K562 (cell line): Measurements from ENCODE around the gene SPIN1. TPM values are rescaled to one million over a fixed set of nuclear protein-coding genes. Genes with fewer than 3 reads are reported as not detected.

Experiments used
- ATAC-seq: fragments of 200-7000 bp; cut with Tn5 transposase; 3 replicates; pipeline ENCODE4 v1.9.1; 2020; ENCODE audit warnings: moderate library complexity
- BruUV-seq: library from RNA; stranded (reverse); fragments of 400-500 nt; replicated peaks from 2 replicates; lab custom pipeline; 2021; lab: Mats Ljungman, UMichigan
- CTCF ChIA-PET: fragments of 300-600 bp; formaldehyde crosslinking; extraction: SDS; loops from one replicate; lab custom pipeline; 2021; ENCODE audit warnings: low intra/inter-chr PET ratio; lab: Yijun Ruan, JAX
- POLR2A ChIA-PET: fragments of 300-600, 350-650 bp; sonication (Branson Sonifier 250); formaldehyde crosslinking; extraction: SDS; loops from one replicate; lab custom pipeline; 2021; ENCODE audit warnings: antibody characterized with exemption, inconsistent platforms; lab: Yijun Ruan, JAX
- DNase-seq, 4 experiments: peaks; one replicate each; pipeline versions ENCODE4 v3.0.0 to v3.0.0-alpha.2; 2011 to 2018; ENCODE audit warnings: low spot score in 3 of 4, mixed read lengths in 3 of 4; ENCODE audit errors: extremely low read depth in 1 of 4
- FAIRE-seq: peaks from 2 replicates; lab custom pipeline; 2011; peaks lifted over from hg19 to GRCh38; lab: Jason Lieb, UNC
- H2AFZ ChIP-seq: 2 replicates; pipeline ENCODE4 v1.6.0; 2011; ENCODE audit warnings: low read depth, low read length, control low read depth, inconsistent platforms
- H3K27ac ChIP-seq: fragments of 200-600 bp; 3 replicates; pipeline ENCODE4 v1.8.0; 2011; ENCODE audit warnings: low read depth, mild to moderate bottlenecking, control low read depth, inconsistent platforms, low read length, moderate library complexity, mixed read lengths; ENCODE audit errors: extremely low read depth
- H3K27me3 ChIP-seq, 2 experiments: fragments of 300-600 bp in 1 of 2; 2 replicates in 1 of 2; 3 replicates in 1 of 2; pipeline versions ENCODE4 v1.6.0 to v1.8.0; 2011; ENCODE audit warnings: inconsistent platforms in 2 of 2, low read length in 2 of 2, mild to moderate bottlenecking in 1 of 2, mixed read lengths in 1 of 2, moderate library complexity in 1 of 2; ENCODE audit not compliant: control insufficient read depth in 2 of 2, insufficient read depth in 2 of 2
- H3K36me3 ChIP-seq: fragments of 300-600 bp; 3 replicates; pipeline ENCODE4 v1.8.0; 2011; ENCODE audit warnings: mild to moderate bottlenecking, low read length, inconsistent platforms; ENCODE audit not compliant: control insufficient read depth, insufficient read depth
- H3K4me1 ChIP-seq, 2 experiments: fragments of 200-600 bp in 1 of 2; replicated peaks in 1 of 2; 2 replicates in 1 of 2; 3 replicates in 1 of 2; pipeline versions ENCODE4 v1.5.1 to v1.8.0; 2011; ENCODE audit warnings: inconsistent platforms in 2 of 2, low read length in 2 of 2, mild to moderate bottlenecking in 1 of 2, mixed read lengths in 1 of 2, moderate library complexity in 1 of 2; ENCODE audit not compliant: control insufficient read depth in 2 of 2, insufficient read depth in 2 of 2
- H3K4me2 ChIP-seq: 2 replicates; pipeline ENCODE4 v1.6.1; 2011; ENCODE audit warnings: low read length, control low read depth, inconsistent platforms, mixed read lengths; ENCODE audit not compliant: insufficient read depth
- H3K4me3 ChIP-seq: fragments of 200-600 bp; sonication (generic), shearing (Covaris generic); 2 replicates; pipeline ENCODE4 v1.5.1; 2016; ENCODE audit warnings: control low read depth, inconsistent platforms
- H3K79me2 ChIP-seq: fragments of 200-600 bp; 3 replicates; pipeline ENCODE4 v1.8.0; 2011; ENCODE audit warnings: low read length, inconsistent platforms; ENCODE audit not compliant: control insufficient read depth, insufficient read depth
- H3K9ac ChIP-seq, 2 experiments: 2 replicates each; pipeline versions ENCODE4 v1.6.0 to v1.6.1; 2011; ENCODE audit warnings: low read depth in 2 of 2, low read length in 2 of 2, control low read depth in 1 of 2, inconsistent platforms in 1 of 2, mild to moderate bottlenecking in 1 of 2, mixed read lengths in 1 of 2; ENCODE audit not compliant: insufficient read depth in 1 of 2
- H3K9me1 ChIP-seq: one replicate; pipeline ENCODE4 v1.6.0; 2011; ENCODE audit warnings: inconsistent platforms, mild to moderate bottlenecking, low read length, moderate library complexity; ENCODE audit not compliant: control insufficient read depth, insufficient read depth
- H3K9me3 ChIP-seq: replicated peaks from 2 replicates; pipeline ENCODE4 v1.5.1; 2011; ENCODE audit warnings: low read depth, low read length, inconsistent platforms; ENCODE audit not compliant: control insufficient read depth, insufficient read depth
- H4K20me1 ChIP-seq: replicated peaks from 2 replicates; pipeline ENCODE4 v1.6.1; 2011; ENCODE audit warnings: low read length, inconsistent platforms, mixed read lengths; ENCODE audit not compliant: control insufficient read depth, insufficient read depth
- ATF7 ChIP-seq: fragments of 450-650 bp; IDR thresholded peaks from 2 replicates; pipeline ENCODE4 v1.7.1; 2014; ENCODE audit warnings: mild to moderate bottlenecking, moderate library complexity
- ZNF121 ChIP-seq: sonication (generic); formaldehyde crosslinking; conservative IDR thresholded peaks from 2 replicates; pipeline ENCODE4 v1.8.0; 2022; ENCODE audit warnings: missing genetic modification reagents
- WGBS: fragments of 100-300 bp; shearing (Covaris generic); methylation state at CpG from one replicate; pipeline ENCODE4 v1.1.6; 2016; ENCODE audit warnings: low coverage, mixed read lengths; ENCODE audit not compliant: insufficient coverage; ENCODE audit errors: missing lambda C conversion rate; 5-methylcytosine and 5-hydroxymethylcytosine counted together
- in situ Hi-C: fragments of 300-500 bp; cut with MboI; formaldehyde crosslinking; loops from 4 replicates; pipeline ENCODE4 v1.15.0; 2018; ENCODE audit warnings: inconsistent platforms, mixed read lengths
- intact Hi-C: fragments of 100-400 bp; cut with micrococcal nuclease; formaldehyde crosslinking; loops from 2 replicates; pipeline ENCODE4 v1.14.2; 2022
- polyA plus RNA-seq, 8 experiments: library from polyadenylated mRNA; depleted of rRNA in 4 of 8; stranded (reverse) in 5 of 8; unstranded in 3 of 8; fragments of >200 nt; fragmentation: Nextera tagmentation in 2 of 8; fragmentation: Illumina TruSeq in 1 of 8; extraction: Ambion mirVana in 2 of 8; extraction: Trizol in 1 of 8; gene quantifications; 2 replicates each; pipeline versions ENCODE4 v1.2.1 to v1.2.3, GENCODE V29; 2011 to 2014; ENCODE audit warnings: inconsistent platforms in 1 of 8, missing spikeins in 1 of 8
- total RNA-seq, 7 experiments: library from RNA; depleted of rRNA in 6 of 7; stranded (reverse); fragments of >200 nt in 6 of 7; fragmentation: Illumina TruSeq in 2 of 7; extraction: Trizol in 2 of 7; gene quantifications; 2 replicates each; pipeline versions ENCODE4 v1.2.1 to v1.2.3, GENCODE V29; 2011 to 2021; ENCODE audit warnings: low replicate concordance in 1 of 7
- TF ChIP-seq, protein P1 (sequence below): fragments of 250-450 bp; sonication (Bioruptor Pico); IDR thresholded peaks from 2 replicates; pipeline ENCODE4 v1.5.0; 2021; ENCODE audit warnings: mild to moderate bottlenecking, borderline replicate concordance

Gene SPIN1
- total and polyA plus RNA-seq, 9 of the 15 experiments (the other 6 are each of a cell fraction or from before 2014, with no cell fraction given) = 7.4 to 25.7 (median 15.6) TPM

DNA sequence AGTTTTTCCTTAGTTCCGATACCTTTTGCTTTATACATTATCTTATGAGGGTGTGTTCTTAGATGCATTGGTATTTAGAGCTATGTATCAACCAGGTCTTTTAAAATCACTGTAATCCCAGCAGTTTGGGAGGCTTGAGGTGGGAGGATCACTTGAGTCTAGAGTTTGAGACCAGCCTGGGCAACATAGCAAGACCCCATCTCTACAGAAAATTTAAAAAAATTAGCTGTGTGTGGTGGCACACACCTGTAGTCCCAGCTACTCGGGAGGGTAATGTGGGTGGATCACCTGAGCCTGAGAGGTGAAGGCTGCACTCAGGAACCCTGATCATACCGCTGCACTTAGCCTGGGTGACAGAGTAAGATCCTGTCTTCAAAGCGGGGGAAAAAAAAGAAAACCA, 15.1 kb downstream of the SPIN1 start:
- H3K79me2 ChIP-seq = peaks cover 37% of the 10 kb centered on the region
- no peak for ATAC-seq
- H3K27ac ChIP-seq = no peak overlapping the region
- H3K9ac ChIP-seq = no peak overlapping the region
- no TSS peak for BruUV-seq
- in situ Hi-C loops (no loop called here), intact Hi-C loops (no loop called here)
- FAIRE-seq = no peak
- POLR2A ChIA-PET = interaction anchor here (1.8 kb wide), 1 partner anchor 22 kb away, joined by 4 read pairs; no protein-coding TSS in a partner anchor
- no peaks in the 10 kb centered on the region for H3K27me3 ChIP-seq
- no peaks in the 10 kb centered on the region for H3K9me1 ChIP-seq
- no peak overlapping the region for H3K4me3 ChIP-seq
- TF ChIP-seq ZNF121 (CRISPR knock-in tag) (0 out of 2 replicates have a peak, but pooled peaks have one; percentile 7), ATF7 (no peak)
- TF ChIP-seq, protein P1, sequence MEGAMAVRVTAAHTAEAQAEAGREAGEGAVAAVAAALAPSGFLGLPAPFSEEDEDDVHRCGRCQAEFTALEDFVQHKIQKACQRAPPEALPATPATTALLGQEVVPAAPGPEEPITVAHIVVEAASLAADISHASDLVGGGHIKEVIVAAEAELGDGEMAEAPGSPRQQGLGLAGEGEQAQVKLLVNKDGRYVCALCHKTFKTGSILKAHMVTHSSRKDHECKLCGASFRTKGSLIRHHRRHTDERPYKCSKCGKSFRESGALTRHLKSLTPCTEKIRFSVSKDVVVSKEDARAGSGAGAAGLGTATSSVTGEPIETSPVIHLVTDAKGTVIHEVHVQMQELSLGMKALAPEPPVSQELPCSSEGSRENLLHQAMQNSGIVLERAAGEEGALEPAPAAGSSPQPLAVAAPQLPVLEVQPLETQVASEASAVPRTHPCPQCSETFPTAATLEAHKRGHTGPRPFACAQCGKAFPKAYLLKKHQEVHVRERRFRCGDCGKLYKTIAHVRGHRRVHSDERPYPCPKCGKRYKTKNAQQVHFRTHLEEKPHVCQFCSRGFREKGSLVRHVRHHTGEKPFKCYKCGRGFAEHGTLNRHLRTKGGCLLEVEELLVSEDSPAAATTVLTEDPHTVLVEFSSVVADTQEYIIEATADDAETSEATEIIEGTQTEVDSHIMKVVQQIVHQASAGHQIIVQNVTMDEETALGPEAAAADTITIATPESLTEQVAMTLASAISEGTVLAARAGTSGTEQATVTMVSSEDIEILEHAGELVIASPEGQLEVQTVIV (CRISPR knock-in tag) = no peak
- no peak overlapping the region for H3K4me2 ChIP-seq
- DNase-seq = no peak
- H3K36me3 ChIP-seq = no peaks in the 10 kb centered on the region
- WGBS = 76% methylated on average over 3 of the region's 4 CpGs
- H4K20me1 ChIP-seq = no peaks in the 10 kb centered on the region
- CTCF ChIA-PET = no interaction called here
- no peaks in the 10 kb centered on the region for H3K4me1 ChIP-seq
- no peaks in the 10 kb centered on the region for H3K9me3 ChIP-seq
- H2AFZ ChIP-seq = no peak overlapping the region
